Suprapubic skin (tissue), 4 donors: ENCODE data around the gene CDC42SE2. TPM values are rescaled to one million over a fixed set of nuclear protein-coding genes. Genes with fewer than 3 reads are reported as not detected.
"Not testable (repeated sequence)": the region's sequence is repeated elsewhere in the genome, so short reads cannot be mapped to it uniquely, and the experiment has no call there.

ENCODE experiments used
- DNase-seq, 2 donors: peaks; one replicate each; pipeline ENCODE4 v3.0.0-alpha.2; 2019; ENCODE audit warnings: low spot score in 2 of 2
- H3K27ac ChIP-seq: fragments of 200-600 bp; sonication (generic); one replicate; pipeline ENCODE4 v1.5.1; 2019
- H3K27me3 ChIP-seq: fragments of 200-600 bp; sonication (generic); one replicate; pipeline ENCODE4 v1.5.1; 2019
- H3K36me3 ChIP-seq: fragments of 200-600 bp; sonication (generic); one replicate; pipeline ENCODE4 v1.5.1; 2019
- H3K4me1 ChIP-seq: fragments of 200-600 bp; sonication (generic); one replicate; pipeline ENCODE4 v1.5.1; 2019
- H3K4me3 ChIP-seq: fragments of 200-600 bp; sonication (generic); one replicate; pipeline ENCODE4 v1.5.1; 2019; ENCODE audit warnings: mild to moderate bottlenecking
- H3K9me3 ChIP-seq: fragments of 200-600 bp; sonication (generic); one replicate; pipeline ENCODE4 v1.5.1; 2019
- CTCF ChIP-seq, 2 donors: fragments of 200-600 bp in 1 of 2; fragments of 450-650 bp in 1 of 2; sonication (generic) in 1 of 2; IDR thresholded peaks; one replicate each; pipeline ENCODE4 v1.5.1; 2016 to 2019; ENCODE audit warnings: antibody characterized with exemption in 2 of 2, mild to moderate bottlenecking in 1 of 2, moderate library complexity in 1 of 2
- EP300 ChIP-seq: sonication (generic); formaldehyde crosslinking; IDR thresholded peaks from one replicate; pipeline ENCODE4 v1.6.1; 2017; ENCODE audit warnings: antibody characterized with exemption
- POLR2A ChIP-seq, 2 donors: fragments of 450-650 bp; IDR thresholded peaks; one replicate each; pipeline ENCODE4 v1.6.1; 2017; ENCODE audit warnings: antibody characterized with exemption in 2 of 2, mild to moderate bottlenecking in 2 of 2, moderate library complexity in 2 of 2
- POLR2AphosphoS5 ChIP-seq, 3 donors: sonication (generic); formaldehyde crosslinking; IDR thresholded peaks; one replicate each; pipeline ENCODE4 v1.6.1; 2017; ENCODE audit warnings: antibody characterized with exemption in 3 of 3
- WGBS: methylation state at CpG from one replicate; pipeline ENCODE4 v1.1.5; 2018; 5-methylcytosine and 5-hydroxymethylcytosine counted together
- total RNA-seq, 4 donors: library from RNA; depleted of rRNA; stranded (reverse); fragments of >200 nt; gene quantifications; one replicate each; pipeline ENCODE4 v1.1.0, GENCODE V29; 2016

Gene CDC42SE2
- total RNA-seq, 4 donors from 2014 or later = 32.4 to 46.6 (median 36.7) TPM

GRCh38 chr5:131304414-131304813, 40.6 kb downstream of the CDC42SE2 start:
- WGBS = 62% methylated on average over 2 of the region's 2 CpGs
- Histone ChIP-seq H3K27ac (no peak overlapping the region), H3K36me3 (no peaks in the 10 kb centered on the region), H3K27me3 (no peaks in the 10 kb centered on the region), H3K4me3 (no peak overlapping the region), H3K4me1 (no peaks in the 10 kb centered on the region), H3K9me3 (no peaks in the 10 kb centered on the region)
- TF ChIP-seq EP300 (no peak), POLR2A (IDR thresholded peaks at IDR 0.05) (no peak), CTCF (IDR thresholded peaks at IDR 0.05) (no peak), POLR2AphosphoS5 (IDR thresholded peaks at IDR 0.05) (no peak)
- no peak for DNase-seq

- Histone ChIP-seq H3K36me3 (no peaks in the 10 kb centered on the region), H3K9me3 (no peaks in the 10 kb centered on the region), H3K27ac (no peak overlapping the region), H3K4me1 (no peaks in the 10 kb centered on the region), H3K4me3 (no peak overlapping the region), H3K27me3 (no peaks in the 10 kb centered on the region)
- no peak for DNase-seq
- 77% methylated on average over 2 of the region's 2 CpGs for WGBS
- no peak for TF ChIP-seq POLR2A (IDR thresholded peaks at IDR 0.05)
- no peak for TF ChIP-seq POLR2AphosphoS5 (IDR thresholded peaks at IDR 0.05)
- TF ChIP-seq CTCF (IDR thresholded peaks at IDR 0.05) = no peak
- no peak for TF ChIP-seq EP300
Measured at GRCh38 chr5:131305138-131305689, 41.4 kb downstream of the CDC42SE2 start.

GRCh38 chr5:131305906-131306305, 42.1 kb downstream of the CDC42SE2 start:
- no peak overlapping the region for H3K27ac ChIP-seq
- H3K36me3 ChIP-seq = no peaks in the 10 kb centered on the region
- no peaks in the 10 kb centered on the region for H3K9me3 ChIP-seq
- H3K4me1 ChIP-seq = no peaks in the 10 kb centered on the region
- no peak for DNase-seq
- TF ChIP-seq EP300 (no peak), CTCF (IDR thresholded peaks at IDR 0.05) (no peak), POLR2AphosphoS5 (IDR thresholded peaks at IDR 0.05) (no peak), POLR2A (IDR thresholded peaks at IDR 0.05) (no peak)
- H3K4me3 ChIP-seq = no peak overlapping the region
- 67% methylated on average over 2 of the region's 2 CpGs for WGBS
- no peaks in the 10 kb centered on the region for H3K27me3 ChIP-seq

- peaks cover 12% of the 10 kb centered on the region for H3K4me1 ChIP-seq
- not testable (repeated sequence) for H3K4me3 ChIP-seq, H3K27ac ChIP-seq, H3K9me3 ChIP-seq, DNase-seq, H3K27me3 ChIP-seq, H3K36me3 ChIP-seq
- WGBS = 71% methylated on average over 10 of the region's 16 CpGs
Measured at GRCh38 chr5:131312235-131312772, 48.5 kb downstream of the CDC42SE2 start.

- Histone ChIP-seq H3K27me3 (no peaks in the 10 kb centered on the region), H3K4me1 (peaks cover 12% of the 10 kb centered on the region), H3K27ac (no peak overlapping the region), H3K9me3 (no peaks in the 10 kb centered on the region), H3K36me3 (peaks cover 13% of the 10 kb centered on the region), H3K4me3 (no peak overlapping the region)
- TF ChIP-seq POLR2AphosphoS5 (IDR thresholded peaks at IDR 0.05) (no peak), EP300 (no peak), CTCF (IDR thresholded peaks at IDR 0.05) (no peak), POLR2A (IDR thresholded peaks at IDR 0.05) (no peak)
- WGBS = 87% methylated on average over 2 of the region's 2 CpGs
- no peak for DNase-seq
Measured at GRCh38 chr5:131316026-131316425, 52.2 kb downstream of the CDC42SE2 start.

- 94% methylated on average over 2 of the region's 2 CpGs for WGBS
Measured at GRCh38 chr5:131316822-131317221, 53.0 kb downstream of the CDC42SE2 start.

More at GRCh38 chr5:131316822-131317221, 53.0 kb downstream of the CDC42SE2 start:
- Histone ChIP-seq H3K36me3 (peaks cover 13% of the 10 kb centered on the region), H3K4me1 (peaks cover 12% of the 10 kb centered on the region), H3K4me3 (no peak overlapping the region), H3K9me3 (no peaks in the 10 kb centered on the region), H3K27ac (no peak overlapping the region), H3K27me3 (no peaks in the 10 kb centered on the region)
- no peak for DNase-seq
- TF ChIP-seq POLR2A (IDR thresholded peaks at IDR 0.05) (no peak), EP300 (no peak), POLR2AphosphoS5 (IDR thresholded peaks at IDR 0.05) (no peak), CTCF (IDR thresholded peaks at IDR 0.05) (no peak)
